ENCODE measurements around the gene PSME3IP1.

PSME3IP1 gene

GRCh38 chr16:57169327-57169726, 16.5 kb downstream of the PSME3IP1 start:
- no peak for DNase-seq (ENCODE audit: low read depth in 4 of 4, low spot score in 1 of 4)

GRCh38 chr16:57167953-57168352, 17.9 kb downstream of the PSME3IP1 start:
- no peak for DNase-seq (ENCODE audit: low read depth in 4 of 4, low spot score in 1 of 4)

- no peak for DNase-seq (ENCODE audit: low read depth in 4 of 4, low spot score in 1 of 4)
Measured at GRCh38 chr16:57167538-57167937, 18.3 kb downstream of the PSME3IP1 start.

GRCh38 chr16:57166951-57167350, 18.9 kb downstream of the PSME3IP1 start:
- DNase-seq (ENCODE audit: low read depth in 4 of 4, low spot score in 1 of 4): no peak

- no peak for DNase-seq (ENCODE audit: low read depth in 4 of 4, low spot score in 1 of 4)
Measured at GRCh38 chr16:57166451-57166850, 19.4 kb downstream of the PSME3IP1 start.

- no peak for DNase-seq (ENCODE audit: low read depth in 4 of 4, low spot score in 1 of 4)
Measured at GRCh38 chr16:57165938-57166337, 19.9 kb downstream of the PSME3IP1 start.

- no peak for DNase-seq (ENCODE audit: low read depth in 4 of 4, low spot score in 1 of 4)
Measured at GRCh38 chr16:57165483-57165882, 20.4 kb downstream of the PSME3IP1 start.

GRCh38 chr16:57163842-57164241, 22.0 kb downstream of the PSME3IP1 start:
- no peak for DNase-seq (ENCODE audit: low read depth in 4 of 4, low spot score in 1 of 4)

GRCh38 chr16:57159447-57159846, 26.4 kb downstream of the PSME3IP1 start:
- no peak for DNase-seq (ENCODE audit: low read depth in 4 of 4, low spot score in 1 of 4)

GRCh38 chr16:57157533-57157932, 28.3 kb downstream of the PSME3IP1 start:
- DNase-seq (ENCODE audit: low read depth in 4 of 4, low spot score in 1 of 4): no peak

- DNase-seq (ENCODE audit: low read depth in 4 of 4, low spot score in 1 of 4): no peak
Measured at GRCh38 chr16:57156351-57156703, 29.5 kb downstream of the PSME3IP1 start.

GRCh38 chr16:57155702-57156350, 30.0 kb downstream of the PSME3IP1 start:
- no peak for DNase-seq (ENCODE audit: low read depth in 4 of 4, low spot score in 1 of 4)

GRCh38 chr16:57153841-57154240, 32.0 kb downstream of the PSME3IP1 start:
- no peak for DNase-seq (ENCODE audit: low read depth in 4 of 4, low spot score in 1 of 4)

GRCh38 chr16:57152096-57153093, 33.4 kb downstream of the PSME3IP1 start:
- no peak for DNase-seq (ENCODE audit: low read depth in 4 of 4, low spot score in 1 of 4)

GRCh38 chr16:57151369-57151768, 34.5 kb downstream of the PSME3IP1 start:
- DNase-seq (ENCODE audit: low read depth in 4 of 4, low spot score in 1 of 4): no peak

GRCh38 chr16:57150682-57151330, 35.0 kb downstream of the PSME3IP1 start:
- DNase-seq (ENCODE audit: low read depth in 4 of 4, low spot score in 1 of 4): no peak

- DNase-seq (ENCODE audit: low read depth in 4 of 4, low spot score in 1 of 4): no peak
Measured at GRCh38 chr16:57149391-57149790, 36.4 kb downstream of the PSME3IP1 start.

GRCh38 chr16:57148481-57148880, 37.4 kb downstream of the PSME3IP1 start:
- no peak for DNase-seq (ENCODE audit: low read depth in 4 of 4, low spot score in 1 of 4)

- no peak for DNase-seq (ENCODE audit: low read depth in 4 of 4, low spot score in 1 of 4)
Measured at GRCh38 chr16:57147381-57148221, 38.2 kb downstream of the PSME3IP1 start.

GRCh38 chr16:57146735-57147134, 39.1 kb downstream of the PSME3IP1 start:
- no peak for DNase-seq (ENCODE audit: low read depth in 4 of 4, low spot score in 1 of 4)

Measured in stimulated activated CD4-positive, alpha-beta T cell treated with anti-CD3 and anti-CD28 coated beads, Interleukin-1b, Interleukin-23, amount 100 ng/mL, for 24 hours (primary cell).